Smooth muscle cell (in vitro differentiated cells): ENCODE measurements around the gene CD79A. TPM values are rescaled to one million over a fixed set of nuclear protein-coding genes. Genes with fewer than 3 reads are reported as not detected.

Source experiments
- DNase-seq: peaks from one replicate; lab custom pipeline; 2025; ENCODE audit not compliant: unreplicated experiment; lab: John Stamatoyannopoulos, UW
- H2AFZ ChIP-seq: fragments of 200-600 bp; sonication (generic); 2 replicates; pipeline ENCODE4 v1.6.0; 2016; ENCODE audit warnings: antibody characterized with exemption, low read depth, mild to moderate bottlenecking
- H3F3A ChIP-seq: fragments of 200-600 bp; sonication (generic); 2 replicates; pipeline ENCODE4 v1.6.0; 2017; ENCODE audit warnings: antibody characterized with exemption, low read depth
- H3K27ac ChIP-seq: fragments of 200-600 bp; sonication (generic); 2 replicates; pipeline ENCODE4 v1.5.1; 2016; ENCODE audit warnings: low read depth, mild to moderate bottlenecking
- H3K27me3 ChIP-seq: fragments of 200-600 bp; sonication (generic); 2 replicates; pipeline ENCODE4 v1.6.1; 2016; ENCODE audit warnings: low read depth, mild to moderate bottlenecking
- H3K36me3 ChIP-seq: fragments of 200-600 bp; sonication (generic); 2 replicates; pipeline ENCODE4 v1.5.1; 2016; ENCODE audit warnings: low read depth
- H3K4me1 ChIP-seq: fragments of 200-600 bp; sonication (generic); 2 replicates; pipeline ENCODE4 v1.5.1; 2016; ENCODE audit warnings: low read depth
- H3K4me2 ChIP-seq: fragments of 200-600 bp; sonication (generic); 2 replicates; pipeline ENCODE4 v1.6.0; 2016; ENCODE audit warnings: mild to moderate bottlenecking
- H3K4me3 ChIP-seq: fragments of 200-600 bp; sonication (generic); 2 replicates; pipeline ENCODE4 v1.5.1; 2016; ENCODE audit warnings: mild to moderate bottlenecking
- H3K79me2 ChIP-seq: fragments of 200-600 bp; sonication (generic); 2 replicates; pipeline ENCODE4 v1.6.0; 2016; ENCODE audit warnings: low read depth, mild to moderate bottlenecking
- H3K9ac ChIP-seq: fragments of 200-600 bp; sonication (generic); 2 replicates; pipeline ENCODE4 v1.6.0; 2016; ENCODE audit warnings: low read depth
- H3K9me3 ChIP-seq: fragments of 200-600 bp; sonication (generic); replicated peaks from 2 replicates; pipeline ENCODE4 v1.5.1; 2016; ENCODE audit warnings: low read depth
- H4K20me1 ChIP-seq: fragments of 200-600 bp; sonication (generic); 2 replicates; pipeline ENCODE4 v1.6.0; 2016; ENCODE audit warnings: low read depth
- CTCF ChIP-seq: fragments of 200-600 bp; sonication (generic); IDR thresholded peaks from 2 replicates; pipeline ENCODE4 v1.5.1; 2017; ENCODE audit warnings: borderline replicate concordance, mild to moderate bottlenecking, antibody characterized with exemption; ENCODE audit not compliant: insufficient read depth, poor library complexity, severe bottlenecking
- WGBS: methylation state at CpG from one replicate; pipeline ENCODE4 v1.1.7; 2016; ENCODE audit warnings: low lambda C conversion rate; 5-methylcytosine and 5-hydroxymethylcytosine counted together
- polyA plus RNA-seq: library from polyadenylated mRNA; unstranded; fragments of >200 nt; fragmentation: Nextera tagmentation; extraction: Ambion mirVana; gene quantifications from 2 replicates; pipeline ENCODE4 v1.2.1, GENCODE V29; 2016
- total RNA-seq: library from RNA; depleted of rRNA; stranded (reverse); fragments of >200 nt; gene quantifications from 2 replicates; pipeline ENCODE4 v1.2.3, GENCODE V29; 2014

Gene CD79A
- total and polyA plus RNA-seq, 2 experiments from 2014 or later = 0.41 TPM; not detected in 1

DNA sequence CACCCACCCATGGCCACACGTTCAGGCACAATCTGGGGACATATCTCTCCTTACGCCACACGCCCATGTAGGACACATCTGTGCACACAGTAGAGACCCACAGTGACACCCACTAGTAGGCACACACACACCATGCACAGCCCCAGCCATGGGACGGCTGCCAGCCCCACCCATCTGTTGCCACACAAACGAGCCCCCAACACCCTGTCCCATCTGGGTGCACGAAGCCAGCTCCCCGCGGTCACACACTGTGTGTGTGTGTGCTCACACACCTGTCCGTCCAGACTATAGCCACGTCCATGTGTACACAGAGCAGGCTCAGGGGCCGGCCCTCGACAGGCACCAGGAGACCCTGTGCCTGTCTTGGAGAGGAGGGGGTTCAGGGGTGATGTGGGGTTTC is 40.6 kb downstream of the CD79A start:
- Histone ChIP-seq H3K4me2 (no peak overlapping the region), H3F3A (no peaks in the 10 kb centered on the region), H3K79me2 (no peaks in the 10 kb centered on the region), H2AFZ (no peak overlapping the region), H4K20me1 (peaks cover 9% of the 10 kb centered on the region), H3K36me3 (no peaks in the 10 kb centered on the region), H3K9me3 (no peaks in the 10 kb centered on the region), H3K4me1 (no peaks in the 10 kb centered on the region), H3K4me3 (no peak overlapping the region), H3K27ac (no peak overlapping the region), H3K9ac (no peak overlapping the region), H3K27me3 (peaks cover 87% of the 10 kb centered on the region)
- WGBS = 76% methylated on average over 12 of the region's 12 CpGs
- DNase-seq = no peak
- TF ChIP-seq CTCF = no peak

DNA sequence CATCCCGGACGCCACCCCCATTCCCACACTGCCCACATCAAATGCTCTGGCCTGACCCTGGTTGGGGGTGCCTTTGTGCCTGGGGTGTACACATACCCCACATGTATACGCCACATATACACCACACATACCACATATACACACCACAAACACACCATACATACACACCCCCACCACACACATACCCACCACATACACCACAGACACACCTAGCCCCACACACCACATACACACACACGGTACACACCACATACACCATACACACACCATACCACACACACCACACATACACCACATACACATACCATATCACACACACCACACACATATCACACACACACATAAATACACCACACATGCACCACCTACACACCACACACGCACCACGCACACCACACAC is 41.0 kb downstream of the CD79A start:
- no peak for DNase-seq
- WGBS = 97% methylated on average over 5 of the region's 6 CpGs
- Histone ChIP-seq H3K27ac (no peak overlapping the region), H3K79me2 (no peaks in the 10 kb centered on the region), H3K9me3 (no peaks in the 10 kb centered on the region), H3K4me3 (no peak overlapping the region), H3F3A (no peaks in the 10 kb centered on the region), H3K4me2 (no peak overlapping the region), H3K9ac (no peak overlapping the region), H4K20me1 (peaks cover 7% of the 10 kb centered on the region), H3K27me3 (peaks cover 87% of the 10 kb centered on the region), H2AFZ (no peak overlapping the region), H3K36me3 (no peaks in the 10 kb centered on the region), H3K4me1 (no peaks in the 10 kb centered on the region)
- no peak for TF ChIP-seq CTCF

GRCh38 chr19:41918653-41919244 is 41.7 kb downstream of the CD79A start:
- no peak overlapping the region for H3K4me2 ChIP-seq
- no peak for TF ChIP-seq CTCF
- H3K4me1 ChIP-seq = no peaks in the 10 kb centered on the region
- no peaks in the 10 kb centered on the region for H3K9me3 ChIP-seq
- DNase-seq = no peak
- H3K36me3 ChIP-seq = no peaks in the 10 kb centered on the region
- H3K27me3 ChIP-seq = peaks cover 84% of the 10 kb centered on the region
- H3K27ac ChIP-seq = no peak overlapping the region
- WGBS = 87% methylated on average over 5 of the region's 5 CpGs
- no peak overlapping the region for H3K4me3 ChIP-seq
- no peaks in the 10 kb centered on the region for H3F3A ChIP-seq
- H4K20me1 ChIP-seq = peaks cover 2% of the 10 kb centered on the region
- H3K79me2 ChIP-seq = no peaks in the 10 kb centered on the region
- no peak overlapping the region for H2AFZ ChIP-seq
- H3K9ac ChIP-seq = no peak overlapping the region
